Measurements from ENCODE around the gene ZBTB20. TPM values are rescaled to one million over a fixed set of nuclear protein-coding genes. Genes with fewer than 3 reads are reported as not detected.

Gene ZBTB20
- total and polyA plus RNA-seq, 2 of the 4 experiments (the other 2 are of a cell fraction) = 0.75 to 14.7 TPM

- H3K9me3 ChIP-seq (ENCODE audit: control insufficient read depth, insufficient read depth, low read length) = no peaks in the 10 kb centered on the region
- H3K27me3 ChIP-seq (ENCODE audit: control insufficient read depth, insufficient read depth, low read length) = no peaks in the 10 kb centered on the region
- in situ Hi-C loops (cut with MboI; ENCODE audit: low sequenced_read_pairs) (no loop called here), intact Hi-C loops (cut with micrococcal nuclease) (loop anchor here (10.0 kb wide), 2 partner anchors 184 to 494 kb away; no protein-coding TSS in a partner anchor), dilution Hi-C loops (cut with HindIII; ENCODE audit: low sequenced_read_pairs, unreplicated experiment) (no loop called here)
- H2BK5ac ChIP-seq (ENCODE audit: low read depth, low read length, poor library complexity, severe bottlenecking) = no peak overlapping the region
- H3K4me3 ChIP-seq (ENCODE audit: insufficient read depth, low read depth, low read length) = no peak overlapping the region
- no TSS peak for BruUV-seq (replicated peaks)
- no peak overlapping the region for H4K8ac ChIP-seq (ENCODE audit: low read depth in 2 of 2, low read length in 2 of 2)
- H3K4me1 ChIP-seq (ENCODE audit: control insufficient read depth, insufficient read depth, low read length) = no peaks in the 10 kb centered on the region
- no peak overlapping the region for H2AFZ ChIP-seq (replicated peaks; ENCODE audit: low read length, poor library complexity)
- H4K91ac ChIP-seq (ENCODE audit: insufficient read depth, low read depth, low read length) = no peak overlapping the region
- POLR2A ChIA-PET (ENCODE audit: unreplicated experiment) = no interaction called here
- CTCF ChIA-PET = no interaction called here
- no peak overlapping the region for H3K56ac ChIP-seq (ENCODE audit: extremely low read depth, insufficient read depth, low read length)
- no peak overlapping the region for H3K9ac ChIP-seq (ENCODE audit: low read depth, low read length)
- H3K14ac ChIP-seq (replicated peaks; ENCODE audit: low read depth, low read length) = no peak overlapping the region
- TF ChIP-seq CHD1 (IDR thresholded peaks at IDR 0.05; ENCODE audit: low read depth, low read length) (no peak), MAFK (IDR thresholded peaks at IDR 0.05; ENCODE audit: low read depth, low read length) (no peak), MAZ (IDR thresholded peaks at IDR 0.05; ENCODE audit: borderline replicate concordance, low read depth, low read length) (no peak), POLR2A (IDR thresholded peaks at IDR 0.05; ENCODE audit: low read depth, low read length) (no peak), RFX5 (IDR thresholded peaks at IDR 0.05; ENCODE audit: low read depth, low read length) (no peak), RCOR1 (IDR thresholded peaks at IDR 0.05; ENCODE audit: insufficient replicate concordance, low read length) (no peak), BHLHE40 (IDR thresholded peaks at IDR 0.05; ENCODE audit: low read depth, low read length) (no peak), SMC3 (IDR thresholded peaks at IDR 0.05; ENCODE audit: low read depth, low read length) (no peak), MXI1 (IDR thresholded peaks at IDR 0.05; ENCODE audit: borderline replicate concordance, low read depth, low read length) (no peak), CEBPB (IDR thresholded peaks at IDR 0.05; ENCODE audit: low read depth, low read length) (no peak), NFE2L2 (IDR thresholded peaks at IDR 0.05; ENCODE audit: low read depth, low read length) (no peak), RAD21 (IDR thresholded peaks at IDR 0.05; ENCODE audit: low read length) (no peak), FOS (IDR thresholded peaks at IDR 0.05; ENCODE audit: low read depth, low read length) (no peak)
- TF ChIP-seq, protein P1, sequence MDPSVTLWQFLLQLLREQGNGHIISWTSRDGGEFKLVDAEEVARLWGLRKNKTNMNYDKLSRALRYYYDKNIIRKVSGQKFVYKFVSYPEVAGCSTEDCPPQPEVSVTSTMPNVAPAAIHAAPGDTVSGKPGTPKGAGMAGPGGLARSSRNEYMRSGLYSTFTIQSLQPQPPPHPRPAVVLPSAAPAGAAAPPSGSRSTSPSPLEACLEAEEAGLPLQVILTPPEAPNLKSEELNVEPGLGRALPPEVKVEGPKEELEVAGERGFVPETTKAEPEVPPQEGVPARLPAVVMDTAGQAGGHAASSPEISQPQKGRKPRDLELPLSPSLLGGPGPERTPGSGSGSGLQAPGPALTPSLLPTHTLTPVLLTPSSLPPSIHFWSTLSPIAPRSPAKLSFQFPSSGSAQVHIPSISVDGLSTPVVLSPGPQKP (IDR thresholded peaks at IDR 0.05; ENCODE audit: borderline replicate concordance, low read depth, low read length) = no peak
- TF ChIP-seq, protein P2, sequence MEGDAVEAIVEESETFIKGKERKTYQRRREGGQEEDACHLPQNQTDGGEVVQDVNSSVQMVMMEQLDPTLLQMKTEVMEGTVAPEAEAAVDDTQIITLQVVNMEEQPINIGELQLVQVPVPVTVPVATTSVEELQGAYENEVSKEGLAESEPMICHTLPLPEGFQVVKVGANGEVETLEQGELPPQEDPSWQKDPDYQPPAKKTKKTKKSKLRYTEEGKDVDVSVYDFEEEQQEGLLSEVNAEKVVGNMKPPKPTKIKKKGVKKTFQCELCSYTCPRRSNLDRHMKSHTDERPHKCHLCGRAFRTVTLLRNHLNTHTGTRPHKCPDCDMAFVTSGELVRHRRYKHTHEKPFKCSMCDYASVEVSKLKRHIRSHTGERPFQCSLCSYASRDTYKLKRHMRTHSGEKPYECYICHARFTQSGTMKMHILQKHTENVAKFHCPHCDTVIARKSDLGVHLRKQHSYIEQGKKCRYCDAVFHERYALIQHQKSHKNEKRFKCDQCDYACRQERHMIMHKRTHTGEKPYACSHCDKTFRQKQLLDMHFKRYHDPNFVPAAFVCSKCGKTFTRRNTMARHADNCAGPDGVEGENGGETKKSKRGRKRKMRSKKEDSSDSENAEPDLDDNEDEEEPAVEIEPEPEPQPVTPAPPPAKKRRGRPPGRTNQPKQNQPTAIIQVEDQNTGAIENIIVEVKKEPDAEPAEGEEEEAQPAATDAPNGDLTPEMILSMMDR (conservative IDR thresholded peaks at IDR 0.05; ENCODE audit: low read depth, low read length) = no peak
- TF ChIP-seq, protein P3, sequence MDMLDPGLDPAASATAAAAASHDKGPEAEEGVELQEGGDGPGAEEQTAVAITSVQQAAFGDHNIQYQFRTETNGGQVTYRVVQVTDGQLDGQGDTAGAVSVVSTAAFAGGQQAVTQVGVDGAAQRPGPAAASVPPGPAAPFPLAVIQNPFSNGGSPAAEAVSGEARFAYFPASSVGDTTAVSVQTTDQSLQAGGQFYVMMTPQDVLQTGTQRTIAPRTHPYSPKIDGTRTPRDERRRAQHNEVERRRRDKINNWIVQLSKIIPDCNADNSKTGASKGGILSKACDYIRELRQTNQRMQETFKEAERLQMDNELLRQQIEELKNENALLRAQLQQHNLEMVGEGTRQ (IDR thresholded peaks at IDR 0.05; ENCODE audit: low read depth, low read length) = no peak
- no peaks in the 10 kb centered on the region for H3K9me1 ChIP-seq (ENCODE audit: insufficient read depth, low read length)
- no peak overlapping the region for H3K27ac ChIP-seq (ENCODE audit: insufficient read depth, low read length)
- H4K20me1 ChIP-seq (ENCODE audit: insufficient read depth, low read length) = no peaks in the 10 kb centered on the region
- no peak overlapping the region for H2BK20ac ChIP-seq (ENCODE audit: low read depth, low read length)
- DNase-seq = no peak
- no peak overlapping the region for H4K5ac ChIP-seq (ENCODE audit: low read depth, low read length)
- no peak for ATAC-seq (ENCODE audit: low read depth)
- no peak overlapping the region for H3K4ac ChIP-seq (ENCODE audit: low read depth, low read length)
- 100% methylated on average over 6 of the region's 19 CpGs; no CpG with 5 or more reads in 1 of the 2 experiments for WGBS, 2 experiments (ENCODE audit: extremely low coverage in 2 of 2, insufficient read length in 1 of 2)
- no peak overlapping the region for H3K4me2 ChIP-seq (ENCODE audit: low read depth, low read length)
- H2AK9ac ChIP-seq (replicated peaks; ENCODE audit: low read depth, low read length, poor library complexity) = no peak overlapping the region
- H3K79me1 ChIP-seq (ENCODE audit: low read depth in 1 of 2, low read length in 2 of 2) = peaks cover 0 to 2% of the 10 kb centered on the region in 2 experiments; a peak in 2 of 4 replicates
- no peak overlapping the region for H3K23ac ChIP-seq (ENCODE audit: low read depth, low read length)
- H2BK120ac ChIP-seq (ENCODE audit: low read depth, low read length) = no peak overlapping the region
- H3K18ac ChIP-seq (ENCODE audit: low read depth, low read length) = no peak overlapping the region
- H3K36me3 ChIP-seq (ENCODE audit: control insufficient read depth, insufficient read depth, low read length) = peaks cover 15% of the 10 kb centered on the region
- H2AK5ac ChIP-seq (ENCODE audit: low read depth, low read length) = no peak overlapping the region
- no peak overlapping the region for H2BK15ac ChIP-seq (ENCODE audit: low read depth, low read length)
Measured at GRCh38 chr3:114338651-114339357, 808.3 kb downstream of the ZBTB20 start.

Measured in IMR-90 (cell line).